PC-9 (cell line): ENCODE measurements around the gene CRYGN.

Experiments
- EZH2 ChIP-seq: fragments of 200-600 bp; sonication (generic); IDR thresholded peaks from 2 replicates; pipeline ENCODE4 v1.8.0; 2017; ENCODE audit warnings: antibody characterized with exemption, low read depth
- TF ChIP-seq, protein P1 (sequence below): fragments of 200-600 bp; sonication (generic); conservative IDR thresholded peaks from 2 replicates; pipeline ENCODE4 v1.6.1; 2017; ENCODE audit warnings: mixed run types, antibody characterized with exemption, mild to moderate bottlenecking, moderate library complexity

DNA sequence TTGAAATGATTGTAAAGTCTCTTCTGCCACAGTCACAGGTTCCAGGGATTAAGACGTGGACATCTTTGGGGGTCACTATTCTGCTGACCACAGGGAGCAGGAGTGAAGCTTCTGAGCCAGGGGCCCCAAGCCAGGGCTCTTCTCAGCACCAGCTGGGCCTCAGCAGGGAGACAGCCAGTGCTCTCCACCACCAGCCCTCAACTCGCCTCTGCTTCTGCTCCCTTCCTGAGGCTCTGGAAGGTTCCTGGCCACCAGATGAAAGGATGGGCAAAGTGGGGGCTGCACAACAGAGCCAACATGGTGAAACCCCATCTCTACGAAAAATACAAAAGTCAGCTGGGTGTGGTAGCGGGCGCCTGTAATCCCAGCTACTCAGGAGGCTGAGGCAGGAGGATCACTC, 11.2 kb upstream of the CRYGN start:
- TF ChIP-seq, protein P1, sequence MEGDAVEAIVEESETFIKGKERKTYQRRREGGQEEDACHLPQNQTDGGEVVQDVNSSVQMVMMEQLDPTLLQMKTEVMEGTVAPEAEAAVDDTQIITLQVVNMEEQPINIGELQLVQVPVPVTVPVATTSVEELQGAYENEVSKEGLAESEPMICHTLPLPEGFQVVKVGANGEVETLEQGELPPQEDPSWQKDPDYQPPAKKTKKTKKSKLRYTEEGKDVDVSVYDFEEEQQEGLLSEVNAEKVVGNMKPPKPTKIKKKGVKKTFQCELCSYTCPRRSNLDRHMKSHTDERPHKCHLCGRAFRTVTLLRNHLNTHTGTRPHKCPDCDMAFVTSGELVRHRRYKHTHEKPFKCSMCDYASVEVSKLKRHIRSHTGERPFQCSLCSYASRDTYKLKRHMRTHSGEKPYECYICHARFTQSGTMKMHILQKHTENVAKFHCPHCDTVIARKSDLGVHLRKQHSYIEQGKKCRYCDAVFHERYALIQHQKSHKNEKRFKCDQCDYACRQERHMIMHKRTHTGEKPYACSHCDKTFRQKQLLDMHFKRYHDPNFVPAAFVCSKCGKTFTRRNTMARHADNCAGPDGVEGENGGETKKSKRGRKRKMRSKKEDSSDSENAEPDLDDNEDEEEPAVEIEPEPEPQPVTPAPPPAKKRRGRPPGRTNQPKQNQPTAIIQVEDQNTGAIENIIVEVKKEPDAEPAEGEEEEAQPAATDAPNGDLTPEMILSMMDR: no peak
- TF ChIP-seq EZH2: no peak
